Right forelimb (tissue), 1 donor: ENCODE measurements around the gene ZNF219.

Experiments
- DNase-seq: peaks from one replicate; pipeline ENCODE4 v3.0.0-alpha.2; 2018

The ZNF219 gene

GRCh38 chr14:21098076-21098891 lies at the start of gene ZNF219:
Gene ZNF219, minus strand, starts transcription at chr14:21098655. Its CDS starts 5,064 bp downstream, at chr14:21093591.
- DNase-seq = peak; percentile 73

DNA sequence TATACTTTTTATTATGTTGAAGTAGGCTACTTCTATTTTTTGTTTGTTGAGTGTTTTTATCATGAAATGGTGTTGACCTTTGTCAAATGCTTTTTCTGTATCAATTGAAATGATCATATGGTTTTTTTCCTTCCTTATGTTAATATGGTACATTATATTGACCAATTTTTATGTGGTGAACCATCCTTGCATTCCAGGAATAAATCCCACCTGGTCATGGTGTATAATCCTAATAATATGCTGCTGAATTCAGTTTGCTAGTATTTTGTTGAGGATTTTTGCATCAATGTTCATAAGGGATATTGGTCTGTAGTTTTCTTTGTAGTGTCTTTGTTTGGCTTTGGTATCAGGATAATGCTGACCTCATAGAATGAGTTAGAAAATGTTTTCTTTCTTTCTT lies 47.0 kb upstream of the ZNF219 start:
- DNase-seq = no peak

- no peak for DNase-seq
Measured at GRCh38 chr14:21142357-21142756, 43.9 kb upstream of the ZNF219 start.

DNA sequence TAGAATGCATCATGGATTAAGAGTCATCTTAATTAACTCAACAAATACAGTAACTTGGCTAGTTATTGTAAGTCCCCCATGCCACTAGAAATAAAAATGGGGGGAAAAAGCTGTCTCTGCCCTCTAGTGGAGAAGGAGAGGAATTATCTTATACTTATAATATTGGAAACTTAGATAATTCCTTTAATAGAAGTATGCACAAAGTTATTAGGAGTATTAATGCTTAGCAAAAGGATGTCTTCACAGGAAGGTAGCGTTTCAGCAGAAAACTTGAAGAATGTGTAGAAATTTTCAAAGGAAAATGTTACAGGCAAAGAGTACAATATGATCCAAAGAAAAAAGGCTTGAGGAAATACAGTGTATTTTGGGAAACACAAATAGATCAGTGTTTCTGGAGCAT lies 37.6 kb upstream of the ZNF219 start:
- no peak for DNase-seq

DNA sequence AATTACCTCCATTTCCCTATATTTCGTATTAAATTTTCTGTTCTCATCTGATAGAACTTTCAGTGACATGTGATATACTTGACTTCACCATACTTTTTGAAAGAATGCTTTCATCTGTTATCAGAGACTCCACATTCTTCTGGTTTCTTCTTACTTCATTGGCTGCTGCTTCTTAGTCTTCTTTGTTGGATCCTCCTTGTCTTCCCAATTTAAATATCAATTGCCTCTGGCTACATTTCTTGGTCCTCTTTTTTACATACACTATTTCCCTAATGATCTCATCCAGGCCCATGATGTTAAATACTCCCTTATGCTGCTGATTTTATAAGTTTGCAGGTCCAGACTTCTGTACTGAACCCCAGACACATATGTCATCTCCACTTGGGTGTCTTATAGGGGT lies 35.4 kb upstream of the ZNF219 start:
- no peak for DNase-seq

DNA sequence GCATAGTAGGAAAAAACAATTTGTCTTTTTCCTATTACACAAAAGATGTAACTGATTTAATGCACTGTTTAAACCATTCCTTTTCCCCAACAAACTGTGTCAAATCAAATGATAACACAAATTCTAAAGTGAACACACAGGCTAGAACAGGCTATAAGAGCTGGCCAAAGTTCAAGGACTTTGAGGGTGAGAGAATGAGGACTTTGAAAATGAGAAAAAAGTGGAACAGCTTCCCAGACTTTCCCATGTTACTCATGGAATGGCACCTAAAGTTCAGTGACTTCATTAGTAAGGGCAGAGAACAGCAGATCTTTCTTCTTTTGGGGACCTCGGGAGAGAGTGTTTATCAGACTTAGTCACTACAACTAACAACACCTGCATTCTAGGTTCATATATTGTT lies 25.0 kb upstream of the ZNF219 start:
- DNase-seq = no peak

GRCh38 chr14:21121122-21121521 lies 22.7 kb upstream of the ZNF219 start:
- no peak for DNase-seq

DNA sequence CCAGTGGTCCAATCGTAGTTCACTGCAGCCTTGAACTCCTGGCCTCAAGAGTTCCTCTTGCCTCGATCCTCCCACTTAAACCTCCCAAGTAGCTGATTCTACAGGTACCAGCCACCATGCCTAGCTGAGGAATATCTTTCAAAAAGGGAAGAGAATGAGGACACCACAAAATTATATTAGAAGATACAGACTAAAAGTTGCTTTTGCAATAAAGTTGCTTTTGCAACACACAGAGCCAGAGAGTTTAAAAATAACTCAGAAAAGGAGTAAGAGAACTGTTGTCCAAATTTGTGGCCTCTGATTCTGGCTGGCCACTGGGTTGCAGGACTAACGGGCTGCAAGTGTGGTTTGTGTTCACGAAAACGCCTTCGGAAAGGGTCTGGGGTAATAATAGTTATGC lies 22.2 kb upstream of the ZNF219 start:
- no peak for DNase-seq

DNA sequence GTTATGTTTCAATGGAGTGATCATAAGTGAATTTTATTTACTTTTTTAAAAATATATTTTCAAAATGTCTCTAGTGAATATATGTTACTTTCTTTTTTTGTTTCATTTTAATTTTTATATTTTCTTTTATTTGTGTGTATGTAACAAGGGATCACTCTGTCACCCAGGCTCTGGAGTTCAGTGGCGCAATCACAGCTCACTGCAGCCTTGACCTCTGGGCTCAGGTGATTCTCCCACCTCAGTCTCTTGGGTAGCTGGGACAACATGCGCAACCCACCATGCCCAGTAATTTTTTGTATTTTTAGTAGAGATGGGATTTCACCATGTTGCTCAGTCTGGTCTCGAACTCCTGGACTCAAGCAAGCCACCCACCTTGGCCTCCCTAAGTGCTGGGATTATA lies 20.5 kb upstream of the ZNF219 start:
- no peak for DNase-seq

DNA sequence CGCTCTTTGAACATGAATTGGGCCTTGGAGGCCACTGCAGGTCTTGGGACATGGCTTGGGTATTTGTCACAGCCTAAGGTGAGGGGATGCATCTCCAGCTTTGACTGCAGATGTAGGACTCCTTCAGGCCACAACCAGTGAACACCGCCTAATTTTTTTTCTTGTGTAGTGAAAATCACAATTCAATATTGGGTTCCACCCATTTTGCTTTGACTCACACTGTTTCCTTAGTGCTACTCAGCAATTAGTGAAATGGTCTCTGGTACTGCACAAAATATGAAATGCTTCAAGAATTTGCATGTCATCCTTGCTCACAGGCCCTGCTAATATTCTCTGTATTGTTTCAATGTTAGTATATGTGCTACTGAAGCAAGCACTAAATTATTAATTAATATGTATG lies 14.9 kb upstream of the ZNF219 start:
- no peak for DNase-seq

- DNase-seq = no peak
Measured at GRCh38 chr14:21112255-21112654, 13.8 kb upstream of the ZNF219 start.

GRCh38 chr14:21109377-21110138 lies 11.1 kb upstream of the ZNF219 start:
- DNase-seq = no peak

GRCh38 chr14:21108791-21109190 lies 10.3 kb upstream of the ZNF219 start:
- no peak for DNase-seq

DNA sequence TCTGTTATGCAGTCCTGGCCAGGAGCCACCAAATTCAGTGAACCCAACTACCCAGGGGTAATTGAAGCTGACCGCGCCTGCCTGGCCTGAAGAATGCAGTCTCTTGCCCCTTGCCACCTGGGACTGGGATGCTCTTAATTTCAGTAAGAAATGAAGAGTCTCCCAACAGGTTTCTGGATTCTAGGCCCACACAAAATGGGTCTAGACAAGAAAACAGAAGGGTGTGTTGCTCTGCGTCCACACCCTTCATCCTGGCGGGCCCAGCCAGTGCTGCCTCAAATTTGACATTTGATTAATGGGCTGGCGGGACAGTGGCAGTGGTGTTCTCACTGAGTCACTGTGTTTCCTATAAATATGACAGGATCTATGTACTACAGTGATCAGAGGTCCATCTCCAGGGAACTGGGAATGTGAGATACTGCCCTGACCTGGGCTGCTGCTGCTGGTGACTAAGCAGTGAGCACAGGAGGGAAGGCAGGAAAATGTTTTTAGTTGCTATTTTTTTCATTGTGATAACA lies 8.9 kb upstream of the ZNF219 start:
- no peak for DNase-seq

DNA sequence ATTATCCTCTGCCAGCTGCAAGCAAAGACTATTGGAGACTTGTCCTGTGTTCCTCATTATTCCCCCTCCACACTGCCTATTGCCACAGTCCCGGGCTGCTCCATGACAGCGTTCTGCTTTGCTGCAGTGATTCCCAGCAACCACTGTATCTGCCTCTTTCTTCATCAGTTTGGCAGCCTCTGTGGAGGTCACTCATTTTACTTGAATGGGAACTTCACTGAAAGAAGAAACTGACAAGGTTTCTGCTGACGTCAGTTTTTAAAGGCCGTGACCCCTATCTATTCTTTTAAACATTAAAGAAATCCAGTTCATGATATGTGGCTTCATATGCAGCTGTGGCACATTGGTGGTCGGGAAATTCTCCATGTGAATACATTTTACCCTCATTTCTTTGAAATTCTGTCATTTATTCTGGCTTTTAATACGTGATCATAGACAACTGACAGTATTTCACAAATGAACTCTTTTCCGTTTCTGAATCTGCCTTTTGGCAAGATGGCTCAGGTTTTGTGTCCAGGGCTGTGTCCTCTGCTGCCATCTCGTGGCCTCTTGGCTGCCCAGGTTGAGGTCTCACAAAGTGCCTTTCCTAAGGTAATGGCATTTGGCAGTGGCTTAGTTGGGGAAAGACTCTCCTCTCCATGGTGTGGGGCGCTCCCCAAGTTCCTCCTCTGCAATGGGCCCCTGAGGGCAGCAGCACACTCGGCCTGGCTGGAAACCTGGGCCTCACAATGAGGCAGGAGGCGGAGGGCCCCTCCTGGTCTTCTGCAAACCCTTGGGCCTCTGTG lies 8.2 kb upstream of the ZNF219 start:
- DNase-seq = peak; percentile 87

DNA sequence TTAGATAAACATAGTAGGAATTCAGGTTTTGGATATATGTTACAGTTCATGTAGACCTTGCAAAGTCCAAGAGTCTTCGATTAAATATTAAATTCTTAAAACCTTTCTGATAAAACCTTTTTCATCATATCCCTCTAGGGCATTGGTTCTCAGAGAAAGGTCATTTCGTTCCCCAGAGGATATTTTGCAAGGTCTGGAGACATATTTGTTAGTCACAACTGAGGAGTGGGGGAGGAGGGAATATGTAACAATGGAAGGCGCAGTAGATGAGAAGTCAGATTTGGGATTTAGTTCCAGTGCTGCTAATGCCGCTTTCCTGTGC lies 7.7 kb upstream of the ZNF219 start:
- no peak for DNase-seq

- DNase-seq = no peak
Measured at GRCh38 chr14:21105095-21105494, 6.6 kb upstream of the ZNF219 start.

DNA sequence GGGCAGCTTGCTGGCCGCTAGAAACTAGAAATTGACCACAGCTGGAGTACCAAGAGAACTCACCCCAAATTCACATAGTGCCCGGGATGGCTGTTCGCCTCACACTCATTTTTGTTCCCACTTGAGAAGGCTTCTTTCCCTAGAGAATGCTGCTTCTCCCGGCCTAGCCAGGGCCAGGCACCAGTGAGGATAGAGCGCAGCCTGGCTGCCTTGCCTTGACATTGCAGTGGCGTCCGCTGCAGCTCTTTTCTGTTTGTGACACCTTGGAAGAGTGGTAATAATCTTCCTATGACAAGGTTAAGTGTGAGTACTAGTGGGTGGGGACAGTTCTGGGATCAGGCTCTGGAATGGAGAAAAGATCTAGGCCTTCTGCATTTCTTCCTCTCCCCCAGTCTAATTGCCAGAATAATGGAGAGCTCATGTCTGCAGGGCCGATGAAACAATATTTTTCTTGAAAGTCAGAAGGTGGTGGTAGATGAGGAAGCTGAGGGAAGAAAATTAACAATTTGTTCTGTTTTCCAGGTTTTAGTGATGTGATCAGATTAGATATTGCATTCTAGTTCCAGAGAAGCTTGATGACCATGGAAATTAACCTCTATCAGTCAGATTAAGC lies 6.1 kb upstream of the ZNF219 start:
- DNase-seq = peak; percentile 80

GRCh38 chr14:21103710-21104447 lies 5.4 kb upstream of the ZNF219 start:
- peak; percentile 97 for DNase-seq

DNA sequence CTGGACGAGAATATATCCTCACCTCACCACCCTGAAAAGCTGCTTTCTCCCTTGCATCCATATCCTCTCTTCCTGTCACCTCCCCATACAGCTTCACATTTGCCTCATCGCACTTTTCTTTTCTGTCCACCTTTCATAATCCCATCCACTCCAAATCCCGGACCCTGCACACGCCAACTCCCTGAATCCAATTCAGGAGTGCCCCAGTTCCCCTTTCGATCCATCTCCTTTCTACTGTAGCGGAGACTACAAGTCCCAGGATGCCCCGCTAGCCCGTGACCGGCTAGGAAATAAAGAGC lies 4.9 kb upstream of the ZNF219 start:
- DNase-seq = no peak

DNA sequence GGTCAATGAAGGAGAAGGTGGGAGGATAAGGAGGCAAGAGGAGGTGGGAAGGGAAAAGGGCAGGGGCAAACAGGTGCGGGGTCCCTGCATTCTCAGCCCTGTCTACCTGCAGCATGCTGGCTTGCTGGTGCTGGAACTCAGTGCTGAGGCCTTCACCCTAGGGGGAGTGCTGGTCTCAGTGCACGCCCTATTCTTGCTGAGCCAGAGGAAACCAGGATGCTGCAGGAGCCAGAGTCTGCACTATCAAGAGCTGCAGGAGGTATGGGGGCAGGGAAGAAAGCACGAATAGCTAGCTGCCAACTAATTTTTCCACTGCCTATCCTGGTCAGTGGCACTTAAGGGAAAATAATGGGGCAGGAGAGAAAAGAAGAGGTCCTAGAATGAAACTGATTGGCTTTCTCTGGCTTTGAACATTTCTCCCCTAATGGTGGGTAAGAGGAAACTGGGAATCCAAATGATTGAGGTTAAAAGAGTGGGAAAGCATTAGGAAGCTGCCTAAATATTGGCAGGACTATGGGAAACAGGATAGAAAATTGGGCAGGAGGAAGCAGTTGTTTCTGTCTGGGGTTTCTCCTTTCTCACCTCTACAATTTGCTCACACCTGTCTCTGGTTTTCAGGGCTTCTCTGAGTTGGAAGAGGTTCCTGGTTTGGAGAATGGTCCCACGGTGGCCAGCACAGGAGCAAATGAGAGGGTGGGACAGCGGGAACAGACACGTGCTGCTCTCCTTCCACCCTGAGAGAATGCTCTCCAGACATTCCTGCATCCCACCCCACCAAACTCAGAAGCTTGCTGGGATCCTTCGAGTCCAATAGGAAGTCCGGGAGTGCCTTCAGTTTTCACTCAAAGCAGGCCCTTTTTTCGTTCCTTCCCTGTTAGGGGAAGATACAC lies 4.3 kb upstream of the ZNF219 start:
- DNase-seq = no peak
